ES-I3 (cell line): ENCODE data around the gene PLAAT4.

Source experiments
- H3K36me3 ChIP-seq: 2 replicates; pipeline ENCODE4 v1.6.1; 2013; ENCODE audit warnings: mild to moderate bottlenecking, low read length, control low read depth, moderate library complexity; ENCODE audit not compliant: insufficient read depth
- H3K4me1 ChIP-seq: 2 replicates; pipeline ENCODE4 v1.6.1; 2013; ENCODE audit warnings: mild to moderate bottlenecking, control low read depth, low read length; ENCODE audit not compliant: insufficient read depth
- H3K9ac ChIP-seq: 2 replicates; pipeline ENCODE4 v1.6.1; 2013; ENCODE audit warnings: low read depth, mild to moderate bottlenecking, low read length, moderate library complexity
- H3K9me3 ChIP-seq: 2 replicates; pipeline ENCODE4 v1.6.1; 2013; ENCODE audit warnings: mild to moderate bottlenecking, low read length, moderate library complexity; ENCODE audit not compliant: control insufficient read depth, insufficient read depth

Gene PLAAT4, protein sequence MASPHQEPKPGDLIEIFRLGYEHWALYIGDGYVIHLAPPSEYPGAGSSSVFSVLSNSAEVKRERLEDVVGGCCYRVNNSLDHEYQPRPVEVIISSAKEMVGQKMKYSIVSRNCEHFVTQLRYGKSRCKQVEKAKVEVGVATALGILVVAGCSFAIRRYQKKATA

GRCh38 chr11:63536669-63537292 is at the start of gene PLAAT4:
TSS of gene PLAAT4 (plus strand) at chr11:63536808. CDS start at chr11:63536869, 61 bp downstream.
- Histone ChIP-seq H3K36me3 (no peaks in the 10 kb centered on the region), H3K9me3 (no peaks in the 10 kb centered on the region), H3K9ac (no peak within 1 kb of the TSS), H3K4me1 (peaks cover 22% of the 10 kb centered on the region)

DNA sequence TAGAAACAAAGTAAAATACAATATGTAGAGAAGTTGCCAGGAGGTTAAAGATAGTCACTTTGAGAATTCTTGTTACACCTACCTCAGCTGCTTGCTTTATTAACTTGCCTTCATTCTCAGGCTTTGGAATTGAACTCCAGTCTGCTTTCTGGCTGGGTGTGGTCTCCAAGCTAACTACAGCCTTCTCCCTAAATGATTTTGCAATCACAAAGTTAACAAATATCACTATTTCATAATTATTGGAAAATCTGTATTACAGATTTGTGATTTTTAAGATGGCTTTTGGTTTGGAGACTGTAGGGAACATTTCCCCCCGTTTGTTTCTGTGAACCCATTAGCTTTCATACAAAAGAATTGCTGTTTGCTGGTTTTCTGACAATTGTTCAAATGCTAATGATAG is 47.8 kb upstream of the PLAAT4 start:
- Histone ChIP-seq H3K4me1 (peaks cover 6% of the 10 kb centered on the region; the same call in 1 of the 2 replicates), H3K9me3 (peaks cover 36% of the 10 kb centered on the region), H3K36me3 (no peaks in the 10 kb centered on the region), H3K9ac (no peak overlapping the region)

- Histone ChIP-seq H3K9me3 (peaks cover 28% of the 10 kb centered on the region), H3K36me3 (no peaks in the 10 kb centered on the region), H3K4me1 (peaks cover 6% of the 10 kb centered on the region; the same call in 1 of the 2 replicates), H3K9ac (peak overlapping the region; percentile 48; the same call in 1 of the 2 replicates)
Measured at GRCh38 chr11:63489879-63490278, 46.7 kb upstream of the PLAAT4 start.

GRCh38 chr11:63490551-63491239 is 45.9 kb upstream of the PLAAT4 start, which contains the start of gene PLAAT5:
TSS of gene PLAAT5 (minus strand) at chr11:63491167. CDS start at chr11:63491034, 133 bp downstream.
- Histone ChIP-seq H3K9ac (peak within 1 kb of the TSS; percentile 48; the same call in 1 of the 2 replicates), H3K4me1 (peaks cover 6% of the 10 kb centered on the region; the same call in 1 of the 2 replicates), H3K9me3 (peaks cover 24% of the 10 kb centered on the region), H3K36me3 (no peaks in the 10 kb centered on the region)

- Histone ChIP-seq H3K9ac (peak overlapping the region; percentile 48; the same call in 1 of the 2 replicates), H3K4me1 (peaks cover 6% of the 10 kb centered on the region; the same call in 1 of the 2 replicates), H3K36me3 (no peaks in the 10 kb centered on the region), H3K9me3 (peaks cover 18% of the 10 kb centered on the region)
Measured at GRCh38 chr11:63491240-63491587, 45.4 kb upstream of the PLAAT4 start.

- Histone ChIP-seq H3K9me3 (peaks cover 18% of the 10 kb centered on the region), H3K9ac (peak overlapping the region; percentile 48; the same call in 1 of the 2 replicates), H3K4me1 (peaks cover 6% of the 10 kb centered on the region; the same call in 1 of the 2 replicates), H3K36me3 (no peaks in the 10 kb centered on the region)
Measured at GRCh38 chr11:63491636-63492372, 44.8 kb upstream of the PLAAT4 start.

- H3K9me3 ChIP-seq = peaks cover 22% of the 10 kb centered on the region
- peaks cover 6% of the 10 kb centered on the region; the same call in 1 of the 2 replicates for H3K4me1 ChIP-seq
- H3K36me3 ChIP-seq = no peaks in the 10 kb centered on the region
- H3K9ac ChIP-seq = no peak overlapping the region
Measured at GRCh38 chr11:63492441-63492840, 44.2 kb upstream of the PLAAT4 start.

GRCh38 chr11:63493127-63493526 is 43.5 kb upstream of the PLAAT4 start:
- Histone ChIP-seq H3K4me1 (peaks cover 6% of the 10 kb centered on the region; the same call in 1 of the 2 replicates), H3K9ac (no peak overlapping the region), H3K9me3 (peaks cover 23% of the 10 kb centered on the region), H3K36me3 (no peaks in the 10 kb centered on the region)

DNA sequence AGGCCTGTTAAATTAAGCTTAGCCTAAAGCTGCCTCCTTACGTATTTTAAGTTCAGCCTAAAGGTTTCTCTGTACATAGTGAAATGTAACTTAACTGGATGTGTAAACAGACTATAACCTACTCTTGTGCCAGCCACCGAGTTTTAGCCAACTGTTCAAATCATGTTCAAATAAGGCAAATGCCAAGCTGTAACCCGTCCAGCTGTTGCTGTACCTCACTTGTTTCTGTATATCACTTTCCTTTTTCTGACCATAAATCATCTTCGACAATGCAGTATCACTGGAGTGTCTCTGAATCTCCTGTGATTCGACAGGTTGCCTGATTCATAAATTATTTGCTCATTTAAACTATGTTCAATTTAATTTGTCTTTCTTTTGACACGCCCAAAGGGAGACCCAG is 41.6 kb upstream of the PLAAT4 start:
- no peaks in the 10 kb centered on the region for H3K4me1 ChIP-seq
- H3K36me3 ChIP-seq = no peaks in the 10 kb centered on the region
- H3K9me3 ChIP-seq = peaks cover 36% of the 10 kb centered on the region
- H3K9ac ChIP-seq = no peak overlapping the region

GRCh38 chr11:63499874-63500273 is 36.7 kb upstream of the PLAAT4 start:
- Histone ChIP-seq H3K4me1 (peaks cover 16% of the 10 kb centered on the region), H3K9ac (no peak overlapping the region), H3K9me3 (peaks cover 35% of the 10 kb centered on the region), H3K36me3 (no peaks in the 10 kb centered on the region)

DNA sequence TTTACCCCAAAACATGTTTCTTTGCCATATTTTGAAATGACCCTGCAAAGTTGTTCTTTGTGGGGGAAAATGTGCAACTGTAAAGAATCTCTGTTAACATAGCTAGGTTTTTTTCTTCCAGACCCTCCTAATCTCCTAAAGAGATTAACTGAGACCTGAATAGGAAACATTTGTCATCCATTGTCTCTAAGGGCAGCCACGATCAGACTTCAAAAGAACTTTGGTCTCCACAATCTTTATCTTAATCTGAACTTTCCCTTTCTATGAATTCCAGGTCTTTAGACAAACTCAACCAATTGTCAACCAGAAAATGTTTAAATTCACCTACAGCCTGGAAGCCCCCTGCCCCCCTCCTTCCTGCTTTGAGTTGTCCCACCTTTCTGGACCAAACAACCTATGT is 35.4 kb upstream of the PLAAT4 start:
- Histone ChIP-seq H3K4me1 (peaks cover 30% of the 10 kb centered on the region), H3K9ac (no peak overlapping the region), H3K9me3 (peaks cover 35% of the 10 kb centered on the region), H3K36me3 (no peaks in the 10 kb centered on the region)

GRCh38 chr11:63502252-63502820 is 34.3 kb upstream of the PLAAT4 start:
- H3K36me3 ChIP-seq = no peaks in the 10 kb centered on the region
- no peak overlapping the region for H3K9ac ChIP-seq
- peaks cover 29% of the 10 kb centered on the region for H3K9me3 ChIP-seq
- H3K4me1 ChIP-seq = peaks cover 41% of the 10 kb centered on the region

DNA sequence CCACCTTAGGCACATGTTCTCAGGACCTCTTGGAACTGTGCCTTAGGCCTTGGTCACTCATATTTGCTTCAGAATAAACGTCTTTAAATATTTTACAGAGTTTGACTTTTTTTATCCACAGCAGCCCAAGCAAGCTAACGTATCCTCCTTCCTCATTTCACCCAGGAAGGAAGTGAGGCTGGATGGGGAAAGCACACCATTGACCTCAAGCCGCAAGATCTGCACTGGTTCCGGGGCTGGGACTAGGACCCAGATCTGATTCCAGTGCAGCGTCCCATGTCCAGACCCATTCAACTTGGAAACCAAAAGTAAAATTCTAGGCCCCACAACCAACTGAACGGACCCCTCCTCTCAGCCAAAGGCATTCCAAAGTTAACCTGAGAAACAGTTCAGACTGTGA is 33.1 kb upstream of the PLAAT4 start:
- peaks cover 42% of the 10 kb centered on the region for H3K4me1 ChIP-seq
- no peaks in the 10 kb centered on the region for H3K36me3 ChIP-seq
- H3K9me3 ChIP-seq = peaks cover 25% of the 10 kb centered on the region
- no peak overlapping the region for H3K9ac ChIP-seq

DNA sequence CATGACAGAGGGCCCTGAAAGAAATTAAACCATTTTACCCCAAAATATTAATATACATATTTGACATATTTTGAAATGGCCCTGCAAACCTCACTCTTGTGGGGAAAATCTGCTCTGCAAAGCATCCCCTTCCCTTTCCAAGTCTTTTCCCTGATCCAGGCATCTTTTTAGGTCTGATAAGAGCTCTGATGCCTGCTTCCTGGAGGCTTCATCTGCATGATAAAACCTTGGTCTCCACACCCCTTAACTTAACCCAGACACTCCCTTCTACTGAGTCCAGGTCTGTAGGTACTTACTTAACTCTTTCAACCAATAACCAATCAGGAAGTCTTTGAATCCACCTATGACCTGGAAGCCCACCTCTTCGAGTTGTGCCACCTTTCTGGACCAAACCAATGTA is 32.6 kb upstream of the PLAAT4 start:
- peaks cover 21% of the 10 kb centered on the region for H3K9me3 ChIP-seq
- H3K4me1 ChIP-seq = peaks cover 42% of the 10 kb centered on the region
- H3K9ac ChIP-seq = no peak overlapping the region
- H3K36me3 ChIP-seq = no peaks in the 10 kb centered on the region
